Neural crest cell (in vitro differentiated cells): ENCODE data around the gene GABRA6. TPM values are rescaled to one million over a fixed set of nuclear protein-coding genes. Genes with fewer than 3 reads are reported as not detected.

Experiments used
- DNase-seq: peaks from one replicate; pipeline ENCODE4 v3.0.0; 2021; ENCODE audit warnings: low read depth, mixed read lengths, low spot score
- H3K27ac Mint-ChIP-seq: one replicate; pipeline ENCODE4 v1.8.0; 2021; ENCODE audit warnings: mild to moderate bottlenecking, mixed read lengths; ENCODE audit not compliant: unreplicated experiment
- H3K27me3 Mint-ChIP-seq: 2 replicates; pipeline ENCODE4 v1.8.0; 2021; ENCODE audit warnings: low read depth, mild to moderate bottlenecking, mixed read lengths
- H3K36me3 Mint-ChIP-seq: 2 replicates; pipeline ENCODE4 v1.8.0; 2021; ENCODE audit warnings: low read depth, mild to moderate bottlenecking, mixed read lengths
- H3K4me1 Mint-ChIP-seq: 2 replicates; pipeline ENCODE4 v1.8.0; 2021; ENCODE audit warnings: mixed read lengths
- H3K4me3 Mint-ChIP-seq: one replicate; pipeline ENCODE4 v1.8.0; 2021; ENCODE audit warnings: mild to moderate bottlenecking, mixed read lengths
- H3K9me3 Mint-ChIP-seq: 2 replicates; pipeline ENCODE4 v1.8.0; 2021; ENCODE audit warnings: mixed read lengths
- CTCF ChIP-seq: fragments of 200-600 bp; sonication (generic); conservative IDR thresholded peaks from 2 replicates; pipeline ENCODE4 v1.5.0; 2021; ENCODE audit warnings: antibody characterized with exemption, mild to moderate bottlenecking
- total RNA-seq: library from RNA; stranded (reverse); gene quantifications from 2 replicates; pipeline ENCODE4 v1.2.1, GENCODE V29; 2021

The GABRA6 gene
- total RNA-seq, 1 donor from 2014 or later = not detected

- no peak for TF ChIP-seq CTCF
- H3K4me1 Mint-ChIP-seq = no peaks in the 10 kb centered on the region
- no peak overlapping the region for H3K4me3 Mint-ChIP-seq
- no peak overlapping the region for H3K27ac Mint-ChIP-seq
- DNase-seq = no peak
- H3K36me3 Mint-ChIP-seq = no peaks in the 10 kb centered on the region
- no peaks in the 10 kb centered on the region for H3K27me3 Mint-ChIP-seq
- no peaks in the 10 kb centered on the region for H3K9me3 Mint-ChIP-seq
Observed at GRCh38 chr5:161697001-161697400, 11.5 kb downstream of the GABRA6 start.

- DNase-seq = no peak
- no peak overlapping the region for H3K4me3 Mint-ChIP-seq
- H3K27ac Mint-ChIP-seq = no peak overlapping the region
- TF ChIP-seq CTCF = no peak
- H3K4me1 Mint-ChIP-seq = no peaks in the 10 kb centered on the region
- no peaks in the 10 kb centered on the region for H3K9me3 Mint-ChIP-seq
- H3K36me3 Mint-ChIP-seq = no peaks in the 10 kb centered on the region
- H3K27me3 Mint-ChIP-seq = no peaks in the 10 kb centered on the region
Observed at GRCh38 chr5:161700065-161700464, 14.5 kb downstream of the GABRA6 start.

GRCh38 chr5:161703528-161703927 is 18.0 kb downstream of the GABRA6 start:
- H3K36me3 Mint-ChIP-seq = no peaks in the 10 kb centered on the region
- no peak for TF ChIP-seq CTCF
- no peak overlapping the region for H3K4me3 Mint-ChIP-seq
- no peak for DNase-seq
- no peaks in the 10 kb centered on the region for H3K9me3 Mint-ChIP-seq
- no peak overlapping the region for H3K27ac Mint-ChIP-seq
- no peaks in the 10 kb centered on the region for H3K27me3 Mint-ChIP-seq
- no peaks in the 10 kb centered on the region for H3K4me1 Mint-ChIP-seq

- Mint-ChIP-seq H3K27ac (no peak overlapping the region), H3K4me3 (no peak overlapping the region), H3K4me1 (no peaks in the 10 kb centered on the region), H3K9me3 (no peaks in the 10 kb centered on the region), H3K27me3 (no peaks in the 10 kb centered on the region), H3K36me3 (no peaks in the 10 kb centered on the region)
- no peak for TF ChIP-seq CTCF
- DNase-seq = no peak
Observed at GRCh38 chr5:161707382-161707781, 21.9 kb downstream of the GABRA6 start.

- no peak for DNase-seq
- Mint-ChIP-seq H3K9me3 (no peaks in the 10 kb centered on the region), H3K36me3 (no peaks in the 10 kb centered on the region), H3K27ac (no peak overlapping the region), H3K4me3 (no peak overlapping the region), H3K27me3 (no peaks in the 10 kb centered on the region), H3K4me1 (no peaks in the 10 kb centered on the region)
- no peak for TF ChIP-seq CTCF
Observed at GRCh38 chr5:161709239-161709638, 23.7 kb downstream of the GABRA6 start.

GRCh38 chr5:161713042-161713441 is 27.5 kb downstream of the GABRA6 start:
- no peak for TF ChIP-seq CTCF
- DNase-seq = no peak
- Mint-ChIP-seq H3K27me3 (no peaks in the 10 kb centered on the region), H3K4me1 (no peaks in the 10 kb centered on the region), H3K9me3 (no peaks in the 10 kb centered on the region), H3K36me3 (no peaks in the 10 kb centered on the region), H3K27ac (no peak overlapping the region), H3K4me3 (no peak overlapping the region)
